HG02981 (cell line): Measurements from ENCODE around the gene EDC4.
"Not testable (repeated sequence)": the region's sequence is repeated elsewhere in the genome, so short reads cannot be mapped to it uniquely, and the experiment has no call there.

Experiments used
- ATAC-seq: cut with Tn5 transposase; IDR thresholded peaks from one replicate; pipeline ENCODE4 v1.9.1; 2021; ENCODE audit warnings: mild to moderate bottlenecking, moderate library complexity; ENCODE audit not compliant: unreplicated experiment

EDC4 gene, protein sequence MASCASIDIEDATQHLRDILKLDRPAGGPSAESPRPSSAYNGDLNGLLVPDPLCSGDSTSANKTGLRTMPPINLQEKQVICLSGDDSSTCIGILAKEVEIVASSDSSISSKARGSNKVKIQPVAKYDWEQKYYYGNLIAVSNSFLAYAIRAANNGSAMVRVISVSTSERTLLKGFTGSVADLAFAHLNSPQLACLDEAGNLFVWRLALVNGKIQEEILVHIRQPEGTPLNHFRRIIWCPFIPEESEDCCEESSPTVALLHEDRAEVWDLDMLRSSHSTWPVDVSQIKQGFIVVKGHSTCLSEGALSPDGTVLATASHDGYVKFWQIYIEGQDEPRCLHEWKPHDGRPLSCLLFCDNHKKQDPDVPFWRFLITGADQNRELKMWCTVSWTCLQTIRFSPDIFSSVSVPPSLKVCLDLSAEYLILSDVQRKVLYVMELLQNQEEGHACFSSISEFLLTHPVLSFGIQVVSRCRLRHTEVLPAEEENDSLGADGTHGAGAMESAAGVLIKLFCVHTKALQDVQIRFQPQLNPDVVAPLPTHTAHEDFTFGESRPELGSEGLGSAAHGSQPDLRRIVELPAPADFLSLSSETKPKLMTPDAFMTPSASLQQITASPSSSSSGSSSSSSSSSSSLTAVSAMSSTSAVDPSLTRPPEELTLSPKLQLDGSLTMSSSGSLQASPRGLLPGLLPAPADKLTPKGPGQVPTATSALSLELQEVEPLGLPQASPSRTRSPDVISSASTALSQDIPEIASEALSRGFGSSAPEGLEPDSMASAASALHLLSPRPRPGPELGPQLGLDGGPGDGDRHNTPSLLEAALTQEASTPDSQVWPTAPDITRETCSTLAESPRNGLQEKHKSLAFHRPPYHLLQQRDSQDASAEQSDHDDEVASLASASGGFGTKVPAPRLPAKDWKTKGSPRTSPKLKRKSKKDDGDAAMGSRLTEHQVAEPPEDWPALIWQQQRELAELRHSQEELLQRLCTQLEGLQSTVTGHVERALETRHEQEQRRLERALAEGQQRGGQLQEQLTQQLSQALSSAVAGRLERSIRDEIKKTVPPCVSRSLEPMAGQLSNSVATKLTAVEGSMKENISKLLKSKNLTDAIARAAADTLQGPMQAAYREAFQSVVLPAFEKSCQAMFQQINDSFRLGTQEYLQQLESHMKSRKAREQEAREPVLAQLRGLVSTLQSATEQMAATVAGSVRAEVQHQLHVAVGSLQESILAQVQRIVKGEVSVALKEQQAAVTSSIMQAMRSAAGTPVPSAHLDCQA (N-terminal part only)

DNA sequence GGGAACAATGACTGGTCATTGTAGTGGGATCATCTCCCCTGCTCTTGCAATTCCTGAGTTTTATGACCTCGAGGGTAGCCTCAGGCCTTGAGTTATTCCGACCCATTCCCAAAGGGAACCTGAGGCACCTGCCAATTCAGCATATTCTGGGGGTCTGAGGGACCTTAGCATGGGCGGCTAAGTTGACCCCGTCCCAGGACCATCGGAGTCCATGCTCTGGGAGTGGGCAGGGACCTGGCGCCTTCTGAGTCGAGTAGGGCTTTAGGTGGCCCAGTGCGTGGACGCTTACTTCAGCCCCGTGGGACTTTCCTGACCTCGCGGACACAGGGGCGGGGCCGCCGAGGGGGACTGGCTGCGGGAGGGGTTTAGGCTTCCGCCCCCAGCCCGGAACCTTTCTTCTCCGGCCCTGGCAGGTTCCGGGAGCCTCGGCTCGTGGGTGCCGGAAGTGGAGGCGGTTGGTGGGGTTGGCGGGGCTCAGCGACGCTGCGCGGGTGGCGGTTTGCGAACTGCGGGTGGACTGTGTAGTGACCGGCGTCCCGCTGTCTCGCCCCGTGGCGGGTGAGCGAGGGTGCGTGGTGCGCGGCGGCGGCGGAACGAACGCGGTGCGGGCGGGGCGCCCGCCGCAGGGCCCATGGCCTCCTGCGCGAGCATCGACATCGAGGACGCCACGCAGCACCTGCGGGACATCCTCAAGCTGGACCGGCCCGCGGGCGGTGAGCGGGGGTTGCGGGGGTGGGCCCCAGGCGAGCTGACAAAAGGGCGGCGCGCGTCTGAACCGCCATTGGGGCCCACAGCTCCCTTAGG is at the start of gene EDC4:
EDC4 (plus strand) TSS at position 422 of the 804 bp plus-strand sequence; CDS start at position 632, 210 bp downstream.
- ATAC-seq = peak; percentile 75

DNA sequence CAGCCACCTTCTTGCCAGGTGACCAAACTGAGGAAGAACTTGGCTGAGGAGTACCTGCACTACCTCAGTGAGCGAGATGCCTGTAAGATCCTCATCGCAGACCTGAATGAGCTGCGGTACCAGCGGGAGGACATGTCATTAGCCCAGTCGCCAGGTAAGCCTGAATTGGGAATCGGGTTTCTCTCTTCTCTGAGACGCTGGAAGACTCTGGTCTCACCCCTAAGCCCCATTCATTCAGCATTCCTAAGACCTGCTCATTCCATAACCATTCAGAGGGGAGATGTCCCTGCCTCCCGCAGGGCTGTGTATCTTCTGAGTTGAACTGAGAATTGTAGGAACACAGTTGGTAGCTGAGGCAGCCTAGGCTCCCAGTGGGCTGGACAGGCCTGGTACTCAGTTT is 47.7 kb upstream of the EDC4 start:
- no peak for ATAC-seq

DNA sequence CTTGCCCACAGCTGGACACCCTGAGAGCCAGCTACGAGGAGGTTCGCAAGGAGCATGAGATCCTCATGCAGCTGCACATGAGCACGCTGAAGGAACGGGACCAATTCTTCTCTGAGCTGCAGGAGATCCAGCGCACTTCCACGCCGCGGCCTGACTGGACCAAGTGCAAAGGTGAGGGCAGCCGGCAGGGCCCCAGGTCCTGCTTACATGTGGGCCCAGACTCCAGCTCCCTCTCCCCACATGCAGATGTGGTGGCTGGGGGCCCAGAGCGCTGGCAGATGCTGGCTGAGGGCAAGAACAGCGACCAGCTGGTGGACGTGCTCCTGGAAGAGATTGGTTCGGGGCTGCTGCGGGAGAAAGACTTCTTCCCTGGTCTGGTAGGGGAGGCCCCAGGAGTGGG is 46.9 kb upstream of the EDC4 start:
- no peak for ATAC-seq

DNA sequence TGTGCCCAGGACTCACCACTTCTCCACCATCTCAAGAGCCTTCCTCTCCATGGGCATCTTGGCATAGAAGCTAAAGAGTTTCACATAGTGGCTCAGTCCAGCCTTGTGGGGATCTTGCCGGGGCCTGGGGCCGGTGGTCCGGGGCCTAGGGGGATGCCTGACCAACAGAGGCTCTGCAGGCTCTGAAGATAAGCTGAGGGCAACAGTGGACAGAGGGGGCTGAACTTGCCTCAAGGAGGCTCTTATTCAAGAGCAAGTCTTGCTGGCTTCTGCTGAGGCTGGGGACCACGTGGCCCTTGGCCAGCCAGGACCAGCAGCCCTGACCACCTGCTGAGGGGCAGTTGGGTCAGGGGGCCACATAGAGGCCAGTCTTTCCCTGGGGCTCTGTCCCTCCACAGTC is 44.2 kb upstream of the EDC4 start:
- ATAC-seq = no peak

DNA sequence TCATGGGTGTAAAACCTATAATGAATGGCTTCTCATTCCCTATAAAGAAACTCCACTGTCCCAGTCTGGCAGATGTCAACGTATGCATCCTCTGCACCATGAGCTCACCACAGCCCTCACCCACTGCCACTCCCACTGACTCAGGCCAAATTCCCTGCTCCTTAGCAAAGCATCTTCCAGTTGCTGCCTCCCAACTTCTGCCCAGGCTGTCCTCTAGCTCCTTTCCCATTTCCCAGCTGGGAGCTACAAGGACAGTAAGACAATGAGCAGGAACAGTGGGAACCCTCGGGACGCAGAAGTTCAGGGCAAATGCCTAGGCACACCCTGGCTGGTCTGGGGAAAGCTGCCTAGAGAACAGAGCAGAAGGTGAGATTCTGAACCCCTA is 39.8 kb upstream of the EDC4 start:
- no peak for ATAC-seq

DNA sequence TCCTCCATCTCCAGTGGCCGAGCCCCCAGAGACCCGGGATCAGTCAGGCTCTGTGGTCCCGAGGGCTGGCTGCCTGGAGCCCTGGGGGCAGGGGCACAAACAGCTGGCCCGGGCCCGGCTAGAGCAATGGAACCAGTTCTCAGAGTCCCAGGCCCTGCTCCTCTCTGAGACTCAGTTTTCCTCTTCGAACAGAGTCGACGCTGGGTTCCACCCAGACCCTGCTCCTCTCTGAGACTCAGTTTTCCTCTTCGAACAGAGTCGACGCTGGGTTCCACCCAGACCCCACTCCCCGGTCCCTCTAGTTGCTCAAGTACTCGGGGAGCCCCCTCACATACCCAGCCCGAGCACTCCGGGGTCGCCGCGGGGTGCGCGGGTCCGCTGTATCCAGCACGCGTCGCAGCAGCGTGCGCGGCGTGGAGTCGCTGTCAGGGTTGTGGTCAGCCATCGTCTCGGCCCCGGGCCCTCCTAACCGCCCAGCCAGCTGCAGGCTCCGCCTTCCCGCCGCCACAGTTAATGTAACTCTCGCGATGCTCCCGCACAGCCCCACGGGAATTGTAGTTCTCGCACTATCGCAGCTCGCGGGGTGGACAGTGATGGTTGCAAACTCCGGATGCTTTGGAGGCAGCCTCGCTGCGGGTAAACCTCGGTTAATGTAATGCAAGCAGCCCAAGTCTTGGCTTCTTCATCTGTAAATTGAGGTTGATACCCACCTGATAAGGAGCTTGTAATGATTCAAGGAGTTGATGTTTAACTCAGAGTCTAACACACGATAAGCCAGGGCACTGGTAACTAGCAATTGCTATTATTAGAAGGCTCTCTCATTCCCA is 39.2 kb upstream of the EDC4 start:
- peak; percentile 94 for ATAC-seq

DNA sequence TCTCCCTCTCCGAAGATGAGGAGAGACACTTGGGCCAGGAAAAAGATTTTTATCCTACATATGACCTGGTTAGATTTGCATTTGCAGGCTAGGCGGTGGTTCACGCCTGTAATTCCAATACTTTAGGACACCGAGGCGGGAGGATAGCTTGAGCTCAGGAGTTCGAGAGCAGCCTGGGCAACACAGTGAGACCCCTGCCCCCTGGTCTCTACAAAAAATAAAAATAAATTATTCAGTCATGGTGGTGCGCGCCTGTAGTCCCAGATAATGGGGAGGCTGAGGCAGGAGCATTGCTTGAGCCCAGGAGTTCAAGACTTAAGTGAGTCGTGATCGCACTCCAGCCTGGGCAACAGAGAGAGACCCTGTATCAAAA is 38.6 kb upstream of the EDC4 start:
- ATAC-seq = no peak

DNA sequence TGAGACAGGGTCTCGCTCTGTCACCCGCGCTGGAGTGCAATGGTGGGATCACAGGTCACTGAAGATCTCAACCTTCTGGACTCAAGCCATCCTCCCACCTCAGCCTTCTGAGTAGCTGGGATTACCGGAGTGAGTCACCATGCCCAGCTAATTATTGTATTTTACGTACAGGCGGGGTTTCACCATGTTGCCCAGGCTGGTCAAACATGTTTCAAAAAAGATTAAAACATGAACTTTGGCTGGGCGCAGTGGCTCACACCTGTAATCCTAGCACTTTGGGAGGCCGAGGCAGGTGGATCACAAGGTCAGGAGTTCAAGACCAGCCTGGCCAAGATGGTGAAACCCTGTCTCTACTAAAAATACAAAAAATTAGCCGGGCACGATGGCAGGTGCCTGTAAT is 35.7 kb upstream of the EDC4 start:
- not testable (repeated sequence) for ATAC-seq

DNA sequence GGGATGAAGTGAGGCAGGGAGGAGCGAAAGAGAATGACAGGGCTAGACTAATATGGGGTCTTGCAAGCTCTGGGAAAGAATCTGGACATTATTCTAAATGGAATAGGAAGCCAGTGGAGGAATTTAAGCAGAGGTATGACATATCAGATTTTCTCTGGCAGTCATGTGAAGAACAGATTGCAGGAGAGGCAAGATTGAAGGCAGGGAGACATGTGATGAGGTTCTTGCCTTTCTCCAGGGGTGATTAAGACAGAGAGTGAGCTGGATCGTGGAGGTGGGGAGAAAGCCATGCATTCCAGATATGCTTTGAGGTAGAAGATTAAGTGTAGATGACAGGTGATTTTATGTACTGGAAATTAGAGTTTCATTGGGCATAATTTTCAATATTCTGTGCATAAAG is 35.0 kb upstream of the EDC4 start:
- ATAC-seq = no peak

DNA sequence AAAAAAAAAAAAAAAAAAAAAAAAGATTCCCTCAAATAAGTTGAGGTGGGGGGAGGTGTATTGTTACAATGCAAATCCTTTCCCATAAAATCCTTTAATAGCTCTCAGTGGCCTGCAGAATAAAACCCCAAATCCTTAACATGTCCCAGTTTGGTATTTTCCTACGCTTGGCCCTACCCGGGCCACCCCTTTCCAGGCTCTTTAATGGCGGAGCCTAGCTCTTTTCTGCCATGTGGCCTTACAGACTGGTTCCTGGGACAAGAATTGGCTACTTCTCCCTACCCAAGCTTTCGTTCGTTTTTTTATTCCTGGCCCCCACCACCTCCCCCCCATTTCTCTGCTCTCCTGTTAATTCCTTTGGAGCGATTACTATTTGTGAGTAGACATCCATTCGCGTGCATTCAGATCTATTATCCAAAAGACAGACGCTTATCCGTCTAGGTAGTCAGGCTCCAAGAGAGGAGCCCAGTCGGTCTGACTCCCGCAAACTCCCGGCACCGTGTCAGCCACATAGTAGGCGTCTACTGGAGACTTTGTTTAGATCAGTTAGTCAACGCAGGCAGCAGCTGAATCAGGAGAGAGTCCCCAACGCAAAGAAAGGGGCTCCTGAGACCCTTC is 31.5 kb upstream of the EDC4 start:
- ATAC-seq = no peak

DNA sequence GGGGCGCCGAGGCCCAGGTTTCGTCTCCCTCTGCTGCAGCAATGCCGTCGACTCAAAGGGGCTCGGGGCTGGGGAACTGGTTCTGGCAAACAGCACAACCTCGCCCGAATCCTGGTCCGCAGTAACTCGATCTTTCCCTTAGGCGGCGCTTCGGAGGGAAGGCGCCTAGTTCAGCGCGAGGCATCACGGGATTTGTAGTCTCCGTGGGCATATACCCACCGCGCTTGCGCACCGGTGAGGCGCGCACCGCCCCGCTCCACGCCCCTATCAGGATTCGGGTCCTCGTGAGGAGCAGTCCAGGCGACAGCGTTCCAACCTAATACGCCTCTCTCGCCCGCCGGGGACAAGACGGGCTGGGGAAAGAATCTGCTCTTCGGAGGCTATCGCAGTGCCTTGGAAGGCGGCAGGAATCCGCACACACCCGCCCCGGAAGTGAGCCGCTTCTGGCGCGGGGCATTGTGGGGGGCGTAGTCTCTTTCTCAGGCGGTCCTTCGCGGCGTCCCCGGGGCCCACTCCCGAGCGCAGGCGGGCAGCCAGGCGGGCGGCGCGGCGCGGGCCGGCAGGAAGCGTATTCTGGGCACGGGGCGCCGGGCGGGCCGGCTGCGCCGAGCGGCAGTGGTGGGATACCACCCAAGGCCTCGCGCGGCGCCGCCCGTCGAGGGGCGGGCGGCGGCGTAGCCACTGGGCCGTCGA is 30.9 kb upstream of the EDC4 start, which contains the start of gene THAP11:
THAP11 (plus strand) TSS at position 505 of the 693 bp plus-strand sequence. CDS start 235 bp downstream, outside the sequence.
- peak; percentile 43 for ATAC-seq

DNA sequence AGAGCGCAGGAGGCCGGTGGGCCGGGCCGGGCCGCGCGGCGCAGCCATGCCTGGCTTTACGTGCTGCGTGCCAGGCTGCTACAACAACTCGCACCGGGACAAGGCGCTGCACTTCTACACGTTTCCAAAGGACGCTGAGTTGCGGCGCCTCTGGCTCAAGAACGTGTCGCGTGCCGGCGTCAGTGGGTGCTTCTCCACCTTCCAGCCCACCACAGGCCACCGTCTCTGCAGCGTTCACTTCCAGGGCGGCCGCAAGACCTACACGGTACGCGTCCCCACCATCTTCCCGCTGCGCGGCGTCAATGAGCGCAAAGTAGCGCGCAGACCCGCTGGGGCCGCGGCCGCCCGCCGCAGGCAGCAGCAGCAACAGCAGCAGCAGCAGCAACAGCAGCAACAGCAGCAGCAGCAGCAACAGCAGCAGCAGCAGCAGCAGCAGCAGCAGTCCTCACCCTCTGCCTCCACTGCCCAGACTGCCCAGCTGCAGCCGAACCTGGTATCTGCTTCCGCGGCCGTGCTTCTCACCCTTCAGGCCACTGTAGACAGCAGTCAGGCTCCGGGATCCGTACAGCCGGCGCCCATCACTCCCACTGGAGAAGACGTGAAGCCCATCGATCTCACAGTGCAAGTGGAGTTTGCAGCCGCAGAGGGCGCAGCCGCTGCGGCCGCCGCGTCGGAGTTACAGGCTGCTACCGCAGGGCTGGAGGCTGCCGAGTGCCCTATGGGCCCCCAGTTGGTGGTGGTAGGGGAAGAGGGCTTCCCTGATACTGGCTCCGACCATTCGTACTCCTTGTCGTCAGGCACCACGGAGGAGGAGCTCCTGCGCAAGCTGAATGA is 30.1 kb upstream of the EDC4 start:
- peak; percentile 4 for ATAC-seq

DNA sequence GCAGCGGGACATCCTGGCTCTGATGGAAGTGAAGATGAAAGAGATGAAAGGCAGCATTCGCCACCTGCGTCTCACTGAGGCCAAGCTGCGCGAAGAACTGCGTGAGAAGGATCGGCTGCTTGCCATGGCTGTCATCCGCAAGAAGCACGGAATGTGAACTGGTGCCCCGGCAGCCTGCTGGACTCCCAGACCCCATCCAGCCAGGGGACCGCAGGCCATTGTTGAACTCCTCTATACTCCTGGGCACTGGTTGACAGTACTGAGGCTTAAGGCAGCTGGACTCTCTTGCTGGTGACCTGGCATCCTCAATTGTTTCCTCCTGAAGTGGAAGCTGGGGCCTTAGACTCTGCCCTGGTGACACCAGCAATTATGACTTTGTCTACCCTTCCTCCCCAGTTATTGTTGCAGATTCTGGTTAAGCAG is 29.5 kb upstream of the EDC4 start:
- no peak for ATAC-seq

DNA sequence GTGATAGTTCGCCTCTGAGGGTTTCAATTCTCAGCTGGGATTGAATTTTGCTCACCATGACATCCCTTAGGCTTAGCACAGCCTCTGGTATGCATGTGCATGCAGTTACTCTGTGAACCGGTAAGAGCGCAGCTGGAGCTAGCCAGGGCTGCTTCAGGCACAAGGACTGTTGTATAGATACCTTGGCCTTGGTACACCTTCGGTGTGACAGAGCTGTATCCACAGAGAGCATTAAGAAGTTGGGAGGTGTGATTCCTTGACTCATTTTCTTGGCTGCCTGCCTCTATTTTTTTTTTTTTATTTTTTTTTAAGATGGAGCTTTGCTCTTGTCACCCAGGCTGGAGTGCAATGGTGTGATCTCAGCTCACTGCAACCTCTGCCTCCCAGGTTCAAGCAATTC is 28.4 kb upstream of the EDC4 start:
- ATAC-seq = no peak

DNA sequence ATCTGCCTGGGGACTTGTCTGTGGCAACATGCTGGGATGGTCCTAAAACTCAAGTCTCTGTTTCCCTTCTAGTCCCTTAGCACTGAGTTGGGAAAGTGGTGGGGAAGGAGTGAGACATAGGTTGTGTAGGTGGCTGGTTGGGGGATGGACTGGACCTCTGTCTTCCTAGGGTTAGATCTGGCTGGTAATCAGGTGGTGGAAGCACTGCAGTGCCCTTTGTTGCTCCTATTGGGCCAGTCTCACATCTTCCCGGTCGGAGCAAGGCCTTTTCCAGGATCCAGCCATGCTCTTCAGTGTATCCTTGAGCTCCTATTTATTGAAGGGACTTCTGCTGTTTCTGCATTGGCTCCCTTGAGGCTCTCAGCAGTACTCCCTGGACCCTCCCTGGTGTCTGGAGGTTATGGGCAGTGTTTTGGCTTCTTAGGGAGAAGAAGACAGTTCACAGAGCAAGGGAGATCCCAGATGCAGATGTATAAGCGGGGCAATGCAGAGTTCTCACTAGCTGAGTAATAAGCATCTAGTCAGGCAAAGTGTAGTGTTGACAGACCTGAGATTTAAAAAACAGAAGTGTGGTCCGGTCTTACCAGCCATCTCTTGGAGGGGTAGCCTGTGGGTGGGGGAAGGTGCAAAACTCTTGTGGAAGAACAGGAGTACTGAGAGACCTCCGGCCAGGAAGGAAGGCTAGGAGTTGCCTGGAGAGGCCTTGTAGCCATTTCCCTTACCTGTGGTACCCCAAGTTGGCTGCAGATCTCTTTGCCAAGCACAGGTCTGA is 27.4 kb upstream of the EDC4 start:
- ATAC-seq = no peak

DNA sequence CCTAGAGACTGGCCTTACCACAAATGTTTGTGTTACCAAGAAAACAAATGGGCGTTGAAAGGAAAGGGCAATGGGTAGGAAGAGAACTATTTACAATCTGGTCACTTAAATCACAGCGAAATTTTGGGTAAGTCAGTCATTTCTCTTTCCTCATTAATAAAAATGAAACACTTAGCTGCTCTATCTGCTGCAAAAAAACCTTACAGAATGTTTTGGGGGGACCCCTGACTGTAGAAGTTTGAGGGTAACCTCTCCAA is 26.9 kb upstream of the EDC4 start:
- no peak for ATAC-seq
